WI38 (cell line): Measurements from ENCODE around the gene SLC25A6.

Experiments
- H3K4me3 ChIP-seq: 2 replicates; pipeline ENCODE4 v1.5.1; 2011; ENCODE audit warnings: low read depth, mild to moderate bottlenecking, control low read depth, low read length
- CTCF ChIP-seq: IDR thresholded peaks from 2 replicates; pipeline ENCODE4 v1.5.1; 2012; ENCODE audit warnings: low read depth, mild to moderate bottlenecking, control low read depth, low read length

The SLC25A6 gene

GRCh38 chrX:1398431-1399340 lies 6.8 kb upstream of the SLC25A6 start:
- TF ChIP-seq CTCF, result no peak
- no peak overlapping the region for H3K4me3 ChIP-seq

- no peak for TF ChIP-seq CTCF
- no peak overlapping the region for H3K4me3 ChIP-seq
Observed at GRCh38 chrX:1397441-1398270, 5.7 kb upstream of the SLC25A6 start.

- no peak for TF ChIP-seq CTCF
- H3K4me3 ChIP-seq, result no peak overlapping the region
Observed at GRCh38 chrX:1397001-1397400, 5.1 kb upstream of the SLC25A6 start.

GRCh38 chrX:1395646-1396216 lies 3.8 kb upstream of the SLC25A6 start:
- TF ChIP-seq CTCF, result no peak
- H3K4me3 ChIP-seq, result no peak overlapping the region

GRCh38 chrX:1394731-1395501 lies 3.0 kb upstream of the SLC25A6 start:
- no peak for TF ChIP-seq CTCF
- H3K4me3 ChIP-seq, result no peak overlapping the region

GRCh38 chrX:1393871-1394615 lies 2.1 kb upstream of the SLC25A6 start:
- H3K4me3 ChIP-seq, result no peak overlapping the region

More at GRCh38 chrX:1393871-1394615, 2.1 kb upstream of the SLC25A6 start:
- TF ChIP-seq CTCF, result no peak
